ENCODE data around the gene HEG1. TPM values are rescaled to one million over a fixed set of nuclear protein-coding genes. Genes with fewer than 3 reads are reported as not detected.

The HEG1 gene
- total RNA-seq, 1 donor from 2014 or later: 153 TPM

DNA sequence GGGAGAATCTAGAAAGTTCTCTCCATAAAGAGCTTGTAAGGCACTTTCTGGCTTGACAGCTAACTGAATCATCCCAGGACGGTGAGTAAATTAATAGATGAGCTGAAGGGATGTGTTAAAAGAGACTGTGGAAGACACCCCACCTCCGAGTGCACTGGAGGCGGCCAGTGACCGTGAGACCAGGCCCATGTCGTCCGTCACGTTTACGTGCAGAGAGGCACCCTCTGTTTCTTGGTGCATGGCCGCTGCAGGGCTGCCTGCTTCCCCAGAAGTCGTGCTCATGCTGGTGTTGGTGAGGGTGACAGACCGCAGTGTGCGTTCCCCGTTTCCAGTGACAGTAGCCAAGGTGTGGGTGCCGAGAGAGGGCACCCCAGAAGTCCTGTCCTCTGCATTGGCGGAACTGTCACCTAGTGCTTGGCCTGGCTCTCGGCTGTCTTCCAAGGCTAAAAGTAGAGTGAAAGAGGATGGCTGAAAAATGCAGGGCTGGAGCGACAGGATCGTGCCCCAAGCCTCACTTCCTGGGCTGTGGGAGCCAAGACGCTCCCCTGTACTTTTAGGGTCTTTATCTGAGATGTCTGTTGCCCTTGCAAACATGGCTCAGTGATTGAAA, 41.1 kb downstream of the HEG1 start:
- no peak for TF ChIP-seq CTCF (IDR thresholded peaks at IDR 0.05)
- peaks cover 71 to 82% of the 10 kb centered on the region in 2 donors for H3K36me3 ChIP-seq
- no peaks in the 10 kb centered on the region for H3K27me3 ChIP-seq
- no peaks in the 10 kb centered on the region for H3K4me1 ChIP-seq
- DNase-seq (ENCODE audit: low spot score in 2 of 2): no peak
- no peaks in the 10 kb centered on the region for H3K9me3 ChIP-seq
- H3K4me3 ChIP-seq: no peak overlapping the region
- intact Hi-C loops (cut with DNase I): no loop called here
- H3K27ac ChIP-seq: no peak overlapping the region

- H3K4me1 ChIP-seq: no peaks in the 10 kb centered on the region
- intact Hi-C loops (cut with DNase I): no loop called here
- DNase-seq (ENCODE audit: low spot score in 2 of 2): no peak
- H3K27me3 ChIP-seq: no peaks in the 10 kb centered on the region
- peaks cover 71 to 80% of the 10 kb centered on the region in 2 donors for H3K36me3 ChIP-seq
- H3K4me3 ChIP-seq: no peak overlapping the region
- no peak overlapping the region for H3K27ac ChIP-seq
- TF ChIP-seq CTCF (IDR thresholded peaks at IDR 0.05): no peak
- H3K9me3 ChIP-seq: no peaks in the 10 kb centered on the region
These were observed 42.7 kb downstream of the HEG1 start for GRCh38 chr3:125013095-125013494.

DNA sequence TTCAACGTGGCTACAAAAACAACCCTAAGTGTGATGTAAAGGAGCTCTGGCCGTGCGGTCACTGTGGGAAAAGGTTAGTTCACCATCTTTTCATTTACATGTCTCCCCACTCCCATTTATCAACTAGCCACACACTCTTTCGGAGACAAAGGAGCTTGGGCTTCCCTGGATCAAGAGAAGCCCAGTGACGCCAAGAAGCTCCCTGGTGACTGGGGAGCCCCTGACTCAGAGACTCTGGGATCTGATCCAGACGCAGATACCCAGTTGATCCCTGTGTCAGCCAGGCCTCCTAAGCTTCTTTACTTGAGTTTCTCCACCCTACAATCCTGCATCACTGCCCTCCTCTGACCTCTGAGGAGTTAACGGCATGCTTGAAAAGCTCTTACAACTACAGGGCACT, 43.9 kb downstream of the HEG1 start:
- Histone ChIP-seq H3K27me3 (no peaks in the 10 kb centered on the region), H3K4me3 (no peak overlapping the region), H3K27ac (no peak overlapping the region), H3K36me3 (peaks cover 74 to 80% of the 10 kb centered on the region in 2 donors), H3K9me3 (no peaks in the 10 kb centered on the region), H3K4me1 (no peaks in the 10 kb centered on the region)
- DNase-seq (ENCODE audit: low spot score in 2 of 2): no peak
- no peak for TF ChIP-seq CTCF (IDR thresholded peaks at IDR 0.05)
- intact Hi-C loops (cut with DNase I): no loop called here

DNA sequence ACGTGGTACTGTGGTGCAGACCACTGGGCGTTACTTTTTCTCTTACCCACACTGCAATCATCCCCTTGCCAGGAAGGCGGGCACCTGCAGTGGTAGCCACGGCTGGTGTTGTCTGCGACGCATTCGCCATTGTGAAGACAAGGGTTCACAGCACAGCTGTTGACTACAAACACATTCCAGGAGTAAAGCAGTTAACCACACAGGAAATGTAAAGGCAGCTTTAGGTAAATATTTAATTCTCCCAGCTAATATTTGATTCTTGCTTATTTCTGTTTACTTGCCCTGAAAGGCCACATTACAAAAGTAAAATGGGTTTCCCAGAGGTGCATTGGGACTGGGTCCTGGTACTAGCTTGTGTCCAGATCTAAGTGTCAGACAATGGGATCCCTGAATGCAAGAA, 45.4 kb downstream of the HEG1 start:
- Histone ChIP-seq H3K4me3 (no peak overlapping the region), H3K27me3 (no peaks in the 10 kb centered on the region), H3K9me3 (no peaks in the 10 kb centered on the region), H3K4me1 (no peaks in the 10 kb centered on the region), H3K36me3 (peaks cover 85 to 94% of the 10 kb centered on the region in 2 donors), H3K27ac (no peak overlapping the region)
- intact Hi-C loops (cut with DNase I): no loop called here
- TF ChIP-seq CTCF (IDR thresholded peaks at IDR 0.05): no peak
- no peak for DNase-seq (ENCODE audit: low spot score in 2 of 2)

DNA sequence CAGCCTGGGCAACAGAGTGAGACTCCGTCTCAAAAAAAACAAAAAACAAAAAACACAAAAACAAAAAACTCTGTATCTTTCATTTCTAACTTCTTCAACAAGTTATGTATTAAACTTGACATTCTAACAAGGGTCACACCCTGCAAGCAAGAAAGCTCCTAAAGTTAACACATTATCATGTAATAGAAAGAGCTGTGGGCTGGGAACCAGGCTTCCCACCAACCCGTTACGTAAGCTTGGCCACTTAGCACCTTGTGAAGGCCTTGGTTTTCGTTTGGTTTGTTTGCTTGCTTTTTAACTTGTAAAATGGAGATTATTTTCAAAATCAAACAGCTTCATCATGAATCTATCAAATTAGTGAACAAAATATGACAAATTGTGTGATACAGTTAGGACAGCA, 47.0 kb downstream of the HEG1 start:
- peaks cover 90 to 94% of the 10 kb centered on the region in 2 donors for H3K36me3 ChIP-seq
- H3K4me3 ChIP-seq: no peak overlapping the region
- TF ChIP-seq CTCF (IDR thresholded peaks at IDR 0.05): no peak
- no peaks in the 10 kb centered on the region for H3K9me3 ChIP-seq
- DNase-seq (ENCODE audit: low spot score in 2 of 2): no peak
- intact Hi-C loops (cut with DNase I): no loop called here
- no peaks in the 10 kb centered on the region for H3K4me1 ChIP-seq
- H3K27me3 ChIP-seq: no peaks in the 10 kb centered on the region
- no peak overlapping the region for H3K27ac ChIP-seq

GRCh38 chr3:125006291-125006731, 49.5 kb downstream of the HEG1 start:
- Histone ChIP-seq H3K4me1 (no peaks in the 10 kb centered on the region), H3K27me3 (no peaks in the 10 kb centered on the region), H3K36me3 (peaks cover 90 to 94% of the 10 kb centered on the region in 2 donors), H3K4me3 (no peak overlapping the region), H3K9me3 (no peaks in the 10 kb centered on the region), H3K27ac (no peak overlapping the region)
- TF ChIP-seq CTCF (IDR thresholded peaks at IDR 0.05): no peak
- intact Hi-C loops (cut with DNase I): no loop called here
- no peak for DNase-seq (ENCODE audit: low spot score in 2 of 2)

Data from ascending aorta (tissue), 2 donors.